HG02678 (cell line): ENCODE data around the gene MYO7A.

Experiments used
- ATAC-seq: cut with Tn5 transposase; IDR thresholded peaks from one replicate; pipeline ENCODE4 v1.9.1; 2021; ENCODE audit warnings: mild to moderate bottlenecking, moderate library complexity; ENCODE audit not compliant: unreplicated experiment

MYO7A gene

DNA sequence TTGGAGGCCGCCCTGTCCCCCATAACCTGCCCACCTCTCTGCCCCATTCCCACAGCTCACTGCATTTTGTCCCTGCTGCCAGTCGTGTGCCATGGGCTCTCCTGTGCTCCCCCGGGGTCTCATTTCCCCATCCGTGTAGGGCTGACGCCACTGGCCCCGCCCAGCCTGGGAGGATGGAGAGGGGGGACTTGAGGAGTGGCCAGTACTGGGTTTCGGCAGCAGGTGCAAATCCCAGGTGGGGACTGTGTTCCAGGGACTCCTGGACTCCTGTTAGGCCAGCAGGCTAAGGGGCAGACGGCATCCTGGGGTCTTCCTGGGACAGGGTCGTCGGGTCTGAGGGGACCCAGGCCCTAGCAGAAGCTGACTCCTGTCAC is 1.2 kb upstream of the MYO7A start:
- ATAC-seq, result no peak

DNA sequence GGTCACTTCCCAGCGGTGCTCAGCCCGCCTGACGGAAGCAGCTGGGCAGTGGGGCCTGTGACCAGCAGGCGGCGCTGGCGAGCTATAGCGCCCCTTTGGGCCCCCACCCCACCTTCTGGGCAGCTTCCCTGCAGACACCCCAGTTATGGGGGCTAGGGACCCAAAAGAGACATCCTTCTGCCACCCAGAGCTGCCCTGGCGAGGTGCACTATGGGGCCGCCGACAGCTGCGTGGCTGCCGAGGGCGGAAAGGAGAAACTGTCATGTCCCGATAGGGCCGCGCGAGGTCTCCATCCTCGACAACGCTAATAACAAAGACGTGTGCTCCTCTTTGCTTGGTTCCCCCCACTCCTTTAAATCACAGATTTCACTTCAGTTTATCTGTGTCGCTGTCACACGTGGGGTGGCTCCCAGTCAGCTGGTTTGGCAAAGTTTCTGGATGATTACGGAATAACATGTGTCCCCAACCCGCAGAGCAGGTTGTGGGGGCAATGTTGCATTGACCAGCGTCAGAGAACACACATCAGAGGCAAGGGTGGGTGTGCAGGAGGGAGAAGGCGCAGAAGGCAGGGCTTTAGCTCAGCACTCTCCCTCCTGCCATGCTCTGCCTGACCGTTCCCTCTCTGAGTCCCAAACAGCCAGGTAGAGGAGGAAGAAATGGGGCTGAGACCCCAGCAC is 673 bp upstream of the MYO7A start:
- no peak for ATAC-seq

DNA sequence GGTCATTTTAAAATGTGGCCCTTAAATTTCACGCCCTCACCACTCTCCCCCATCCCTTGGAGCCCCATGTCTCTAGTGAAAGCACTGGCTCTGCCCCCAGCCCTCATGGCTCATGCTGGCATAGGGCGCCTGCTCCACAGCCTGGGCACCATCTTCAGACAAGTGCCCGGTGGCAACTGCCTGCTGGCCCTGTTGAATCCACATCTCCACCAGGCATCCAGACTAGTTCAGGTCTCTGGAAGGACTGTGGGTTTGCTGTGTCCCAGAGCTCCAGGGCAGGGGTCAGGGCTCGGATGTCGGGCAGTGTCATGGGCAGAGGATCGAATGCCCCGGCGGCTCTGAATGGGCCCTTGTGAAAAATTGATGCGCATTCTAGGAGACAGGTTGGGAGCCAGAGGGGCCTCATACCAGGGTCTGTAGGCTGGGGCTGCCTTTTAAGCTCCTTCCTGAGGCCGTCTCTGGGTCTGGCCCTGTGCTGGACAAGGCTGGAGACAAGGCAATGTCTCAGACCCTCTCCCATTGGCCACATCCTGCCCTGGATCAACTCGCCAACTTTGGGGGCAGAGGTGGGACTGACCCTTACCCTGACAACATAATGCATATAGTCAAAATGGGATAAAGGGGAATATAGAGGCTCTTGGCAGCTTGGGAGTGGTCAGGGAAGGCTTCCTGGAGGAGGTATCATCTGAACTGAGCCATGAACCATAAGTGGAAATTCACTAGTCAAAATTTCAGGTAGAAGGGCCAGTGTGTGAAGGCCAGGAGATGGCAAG is 1.2 kb downstream of the MYO7A start:
- ATAC-seq, result no peak

DNA sequence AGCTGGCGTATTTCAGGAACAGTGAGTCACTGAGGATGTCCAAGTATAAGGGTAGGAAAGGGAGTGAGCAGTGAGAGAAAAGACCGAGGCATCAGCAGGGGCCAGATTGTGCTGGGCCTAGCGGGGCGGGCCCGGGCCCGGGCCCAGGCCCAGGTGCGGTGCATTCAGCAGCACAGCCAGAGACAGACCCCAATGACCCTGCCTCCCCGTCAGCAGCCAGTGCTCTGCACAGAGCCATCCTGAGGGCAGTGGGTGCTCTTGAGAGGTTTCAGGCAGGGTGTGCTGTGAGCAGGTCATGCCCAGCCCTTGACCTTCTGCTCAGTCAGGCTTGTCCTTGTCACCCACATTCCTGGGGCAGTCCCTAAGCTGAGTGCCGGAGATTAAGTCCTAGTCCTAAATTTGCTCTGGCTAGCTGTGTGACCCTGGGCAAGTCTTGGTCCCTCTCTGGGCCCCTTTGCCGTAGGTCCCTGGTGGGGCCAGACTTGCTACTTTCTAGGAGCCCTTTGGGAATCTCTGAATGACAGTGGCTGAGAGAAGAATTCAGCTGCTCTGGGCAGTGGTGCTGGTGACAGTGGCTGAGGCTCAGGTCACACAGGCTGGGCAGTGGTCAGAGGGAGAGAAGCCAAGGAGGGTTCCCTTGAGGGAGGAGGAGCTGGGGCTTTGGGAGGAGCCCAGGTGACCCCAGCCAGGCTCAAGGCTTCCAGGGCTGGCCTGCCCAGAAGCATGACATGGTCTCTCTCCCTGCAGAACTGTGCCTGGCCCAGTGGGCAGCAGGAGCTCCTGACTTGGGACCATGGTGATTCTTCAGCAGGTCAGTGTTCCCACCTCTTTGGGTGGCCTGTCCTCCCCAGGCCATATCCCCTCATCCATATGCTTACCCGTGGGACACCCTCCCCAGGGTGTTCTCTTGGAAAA is 2.1 kb downstream of the MYO7A start:
- ATAC-seq, result no peak

DNA sequence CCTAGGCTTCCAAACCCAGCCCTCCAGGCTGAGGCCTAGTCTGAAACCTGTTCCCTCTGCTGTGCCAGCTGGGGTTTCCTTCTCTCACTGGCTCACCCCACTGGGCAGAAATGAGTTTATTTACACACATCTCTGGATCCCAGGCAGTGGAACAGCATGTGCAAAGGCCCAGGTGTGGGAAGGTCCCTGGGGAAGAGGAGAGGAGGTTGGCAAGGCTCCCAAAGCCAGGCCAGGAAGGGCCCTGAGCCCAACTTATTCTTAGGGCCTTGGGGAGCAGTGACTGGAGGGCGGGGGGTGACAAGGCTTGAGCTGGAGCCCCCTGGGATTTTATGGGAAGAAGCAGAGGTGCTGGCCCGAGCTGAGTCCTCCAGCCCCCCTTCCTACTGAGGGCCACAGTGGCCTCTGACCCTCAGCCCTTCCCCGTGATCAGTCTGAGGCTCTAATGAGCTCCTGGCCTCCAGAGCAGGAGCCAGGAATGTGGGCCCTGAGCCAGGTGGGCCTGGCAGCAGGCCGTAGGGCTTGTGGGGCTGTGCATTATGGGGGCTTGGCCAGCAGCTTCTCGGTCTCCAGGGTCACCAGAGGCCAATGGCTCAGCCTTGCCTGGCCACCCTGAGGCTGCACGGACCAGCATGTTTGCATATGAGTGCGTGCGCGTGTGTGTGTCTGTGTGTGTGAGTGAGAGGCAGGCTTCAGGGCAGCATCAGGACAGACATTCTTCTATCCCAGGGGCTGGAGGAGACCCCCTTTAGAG is 2.9 kb downstream of the MYO7A start:
- ATAC-seq, result no peak

DNA sequence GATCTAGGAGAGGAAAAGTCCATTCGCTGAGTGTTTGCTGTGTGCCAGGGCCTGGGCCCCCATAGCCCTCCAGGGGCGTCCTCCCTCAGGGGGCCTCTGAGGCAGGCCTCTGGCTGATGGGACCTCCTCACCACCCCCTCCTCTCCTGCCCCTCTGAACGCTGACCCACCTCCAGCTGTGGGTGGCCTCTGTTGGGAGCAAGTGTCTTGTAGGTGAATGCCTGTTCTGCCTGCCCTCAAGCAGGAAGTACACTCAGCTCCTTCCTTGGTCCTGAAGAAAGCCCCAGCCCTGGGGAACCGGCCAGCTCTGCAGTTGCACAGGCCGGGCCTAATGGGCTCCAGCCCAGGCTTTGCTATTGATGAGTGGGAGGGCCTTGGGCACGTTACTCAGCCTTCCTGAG is 3.5 kb downstream of the MYO7A start:
- no peak for ATAC-seq

DNA sequence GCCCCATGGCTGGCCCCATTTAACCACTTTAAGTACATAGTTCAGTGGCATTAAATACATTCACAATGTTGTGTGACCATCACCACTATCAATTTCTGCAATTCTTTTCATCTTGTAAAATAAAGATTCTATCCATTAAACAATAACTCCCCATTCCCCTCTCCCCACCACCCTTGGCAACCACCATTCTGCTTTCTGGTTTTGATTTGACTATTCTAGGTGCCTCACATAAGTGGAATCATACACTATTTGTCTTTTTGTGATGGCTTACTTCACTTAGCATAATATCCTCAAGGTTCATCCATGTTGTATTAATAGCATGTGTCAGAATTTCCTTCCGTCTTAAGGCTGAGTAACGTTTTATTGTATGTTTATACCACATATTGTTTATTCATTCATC is 7.0 kb downstream of the MYO7A start:
- no peak for ATAC-seq

DNA sequence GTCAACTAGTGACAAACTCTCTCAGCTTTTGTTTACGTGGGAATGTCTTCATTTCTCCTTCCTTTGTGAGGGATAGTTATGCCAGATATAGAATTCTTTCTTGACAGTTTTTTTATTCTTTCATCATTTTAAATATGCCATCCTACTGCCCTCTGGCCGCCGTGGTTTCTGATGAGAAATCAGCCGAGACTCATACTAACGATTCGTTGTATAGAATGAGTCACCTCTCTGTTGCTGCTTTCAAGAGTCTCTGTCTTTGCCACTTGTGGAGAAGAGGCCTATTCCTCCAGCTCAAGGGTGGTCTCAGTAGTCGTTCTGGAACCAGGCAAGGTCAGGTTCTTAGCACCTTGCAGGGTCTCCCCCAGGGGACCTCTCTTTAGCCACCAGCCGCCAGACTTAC is 8.0 kb downstream of the MYO7A start:
- no peak for ATAC-seq

DNA sequence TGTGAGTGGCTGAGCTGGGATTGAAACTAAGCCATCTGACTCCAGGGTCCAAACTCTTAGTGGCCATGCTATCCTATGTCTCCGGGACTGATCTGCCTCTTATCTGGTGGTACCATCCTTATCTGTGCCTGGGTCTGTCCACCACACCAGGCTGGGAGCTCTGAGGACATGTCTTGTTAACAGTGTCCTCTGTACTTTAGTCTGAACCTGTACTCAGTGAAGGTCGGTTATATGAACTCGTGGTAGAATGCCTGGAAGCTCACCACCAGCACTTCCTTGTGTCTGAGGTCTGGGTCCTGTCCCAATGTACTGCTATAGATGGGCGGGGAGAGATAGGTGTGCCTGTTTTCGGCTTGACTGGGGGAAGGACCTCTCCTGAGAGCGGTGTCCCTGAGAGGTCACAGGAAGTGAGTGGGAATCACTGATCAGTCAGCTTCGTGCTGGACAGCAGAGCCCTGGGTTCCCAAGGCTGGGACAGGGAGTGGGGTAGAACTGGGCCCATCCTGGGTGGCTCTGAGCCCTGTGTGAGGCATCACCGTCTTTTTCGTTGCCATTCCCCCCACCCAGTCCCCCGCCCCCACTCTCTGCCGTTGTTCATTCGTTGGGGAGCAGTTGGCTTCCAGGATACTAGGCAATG is 8.9 kb downstream of the MYO7A start:
- ATAC-seq, result no peak

DNA sequence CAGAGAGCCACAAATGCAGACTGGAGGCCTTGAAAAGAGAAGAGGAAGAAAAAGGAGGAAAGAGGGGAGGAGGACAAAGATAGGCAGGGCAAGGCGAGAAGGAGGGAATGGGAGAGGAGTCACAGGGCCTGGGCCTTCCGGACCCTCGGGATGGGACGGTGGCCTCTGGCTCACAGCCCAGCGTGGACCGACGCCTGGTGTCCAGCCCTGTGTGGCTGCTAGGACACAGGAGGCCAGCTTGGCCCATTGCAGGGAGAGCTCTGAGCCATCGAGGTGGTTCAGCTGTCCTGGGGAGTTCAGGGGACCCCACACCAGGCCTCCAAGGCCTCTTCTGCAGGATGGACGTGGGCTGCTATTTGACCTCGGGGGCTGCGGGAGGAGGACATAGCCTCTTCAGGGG is 9.4 kb downstream of the MYO7A start:
- ATAC-seq, result no peak

DNA sequence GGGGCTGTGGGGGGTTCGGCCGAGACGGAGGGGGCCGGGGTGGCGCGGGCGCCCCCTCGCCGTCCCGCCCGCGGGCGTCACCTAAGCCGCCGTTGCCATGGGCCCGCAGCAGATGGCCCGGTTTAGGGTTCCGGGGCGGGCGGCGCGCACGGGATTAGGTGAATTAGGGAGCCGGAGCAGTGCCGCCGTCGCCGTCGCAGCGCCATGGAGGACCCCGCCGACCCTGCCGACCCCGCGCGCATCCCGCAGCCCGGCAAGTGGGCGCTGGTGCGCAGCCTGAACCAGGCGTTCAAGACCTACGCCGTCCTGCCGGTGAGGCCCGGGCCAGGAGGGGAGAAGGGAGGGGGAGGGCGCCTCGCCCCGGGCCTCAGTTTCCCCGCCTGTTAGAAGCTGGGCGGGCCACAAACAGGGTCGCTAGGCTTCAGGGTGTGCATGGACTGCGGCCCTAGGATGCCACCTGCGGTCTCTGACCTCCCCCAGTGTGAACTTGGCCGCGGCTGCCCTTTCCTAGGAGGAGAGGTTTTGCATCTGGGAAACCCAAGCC is 10.1 kb downstream of the MYO7A start:
- no peak for ATAC-seq

DNA sequence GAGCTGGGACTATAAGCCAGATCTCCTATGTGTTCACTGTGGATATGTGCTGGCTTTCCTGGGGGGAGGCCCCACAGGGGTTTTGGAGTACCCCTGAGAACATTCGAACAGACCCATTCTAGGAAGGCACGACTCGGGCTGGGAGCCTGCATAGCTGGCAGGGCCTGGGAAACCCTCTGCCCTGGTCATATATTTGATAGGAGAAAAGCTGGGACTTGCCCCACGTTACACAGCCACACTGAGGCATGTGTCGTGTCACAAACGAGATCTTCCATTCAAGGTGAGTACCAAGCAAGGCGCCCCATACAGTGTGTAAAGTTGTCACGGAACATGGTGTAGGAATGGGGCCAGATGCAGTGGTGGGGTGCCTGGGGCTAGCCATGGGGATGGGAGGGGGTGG is 11.2 kb downstream of the MYO7A start:
- ATAC-seq, result no peak

DNA sequence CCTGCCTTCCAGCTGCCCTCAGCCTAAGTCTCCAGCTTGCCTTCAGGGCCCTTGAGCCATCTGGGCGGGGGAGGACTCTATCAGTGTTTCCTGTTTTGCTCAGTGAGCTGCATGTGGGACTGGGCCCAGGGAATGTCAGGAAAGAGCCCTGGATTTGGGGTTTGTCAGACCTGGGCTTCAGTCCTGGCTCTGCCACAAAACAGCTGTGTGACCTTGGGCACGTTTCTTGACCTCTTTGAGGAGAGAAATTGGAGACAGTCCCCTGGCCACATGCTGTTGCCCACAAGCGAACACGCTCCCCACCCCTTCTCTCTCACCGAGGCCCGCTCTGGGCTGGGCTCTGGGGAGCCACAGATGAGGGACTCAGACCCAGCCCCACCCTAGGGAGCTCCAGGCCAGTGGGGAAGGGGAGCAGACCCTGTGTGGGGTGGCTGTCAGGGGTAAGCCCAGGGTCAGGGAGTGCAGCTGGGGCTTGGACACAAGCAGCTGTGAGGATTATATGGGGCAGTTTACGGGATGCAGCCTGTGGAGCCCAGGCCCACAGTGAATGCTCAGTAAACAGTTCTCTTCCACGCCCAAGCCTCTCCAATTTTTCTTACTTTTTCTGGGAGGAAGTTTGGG is 12.3 kb downstream of the MYO7A start:
- ATAC-seq, result no peak

DNA sequence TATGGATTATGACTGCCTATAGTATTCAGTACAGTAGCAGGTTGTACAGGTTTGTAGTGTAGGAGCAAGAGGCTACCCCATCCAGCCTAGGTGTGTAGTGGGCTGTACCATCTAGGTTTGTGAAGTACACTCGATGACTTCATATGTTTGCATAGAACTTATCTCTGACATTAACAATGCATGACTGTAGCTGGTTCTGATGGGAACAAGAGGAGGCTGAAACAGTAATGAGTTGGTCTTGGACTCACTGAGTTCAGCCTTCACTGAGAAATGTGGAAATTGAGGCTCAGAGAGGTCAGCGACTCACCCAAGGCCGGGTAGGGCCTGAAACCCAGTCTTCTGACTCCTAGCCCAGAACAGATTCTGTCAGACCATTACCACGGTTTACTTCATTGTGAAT is 13.0 kb downstream of the MYO7A start:
- ATAC-seq, result no peak

DNA sequence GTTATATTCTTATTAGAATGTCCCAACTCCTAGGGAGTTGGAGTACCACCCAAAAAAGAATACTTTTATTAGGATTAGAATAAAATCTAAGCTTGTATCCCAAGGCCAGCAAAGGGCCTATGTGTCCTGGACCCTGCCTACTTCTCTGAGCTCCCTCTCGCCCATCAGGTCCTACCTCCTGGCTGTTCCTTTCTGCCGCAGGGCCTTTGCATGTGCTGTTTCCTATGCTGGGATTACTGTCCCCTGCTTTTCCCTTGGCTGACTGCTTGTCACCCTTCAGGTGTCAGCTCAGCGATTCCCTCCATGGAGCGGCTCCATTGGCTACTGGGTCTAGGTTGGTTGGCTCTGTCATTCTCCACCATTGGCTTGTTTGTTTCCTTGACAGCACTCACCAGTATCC is 13.4 kb downstream of the MYO7A start:
- ATAC-seq, result no peak

DNA sequence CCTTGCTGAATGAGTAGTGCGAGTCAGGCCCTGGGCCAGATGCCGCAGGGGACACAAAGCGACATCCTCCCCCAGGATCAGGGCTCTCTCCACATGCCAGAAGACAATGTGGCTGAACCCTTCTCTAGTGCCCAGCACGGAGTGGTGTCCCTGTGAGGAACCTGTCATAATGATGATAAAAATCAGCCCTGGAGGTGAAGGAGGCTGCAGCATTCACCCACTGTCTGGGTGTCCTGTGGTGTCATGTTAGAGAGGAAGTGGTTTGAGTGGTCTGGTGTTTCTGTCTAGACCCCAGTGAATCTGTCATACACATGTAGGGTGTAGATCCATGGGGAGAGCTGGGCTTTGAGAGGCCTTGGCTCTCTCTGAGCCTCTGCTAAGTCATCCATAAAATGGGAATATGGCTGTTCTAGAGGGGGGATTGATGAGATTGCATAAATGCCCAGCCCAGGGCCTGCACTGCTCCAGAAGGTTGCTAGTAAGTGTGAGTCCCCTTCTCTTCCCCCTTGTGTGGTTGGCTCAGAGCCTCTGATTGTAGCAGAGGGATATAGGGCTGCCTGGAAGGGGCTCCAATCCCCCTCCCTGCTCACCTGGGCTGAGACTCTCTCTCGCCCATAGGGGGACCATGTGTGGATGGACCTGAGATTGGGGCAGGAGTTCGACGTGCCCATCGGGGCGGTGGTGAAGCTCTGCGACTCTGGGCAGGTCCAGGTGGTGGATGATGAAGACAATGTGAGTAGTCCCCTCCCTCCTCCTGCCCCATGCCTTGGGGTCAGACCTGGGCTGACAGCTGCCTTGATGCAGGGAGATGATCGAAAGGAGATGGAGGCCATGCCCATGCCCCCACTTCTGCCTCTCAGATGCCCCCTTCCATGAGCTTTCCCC is 14.3 kb downstream of the MYO7A start:
- peak; percentile 51 for ATAC-seq

DNA sequence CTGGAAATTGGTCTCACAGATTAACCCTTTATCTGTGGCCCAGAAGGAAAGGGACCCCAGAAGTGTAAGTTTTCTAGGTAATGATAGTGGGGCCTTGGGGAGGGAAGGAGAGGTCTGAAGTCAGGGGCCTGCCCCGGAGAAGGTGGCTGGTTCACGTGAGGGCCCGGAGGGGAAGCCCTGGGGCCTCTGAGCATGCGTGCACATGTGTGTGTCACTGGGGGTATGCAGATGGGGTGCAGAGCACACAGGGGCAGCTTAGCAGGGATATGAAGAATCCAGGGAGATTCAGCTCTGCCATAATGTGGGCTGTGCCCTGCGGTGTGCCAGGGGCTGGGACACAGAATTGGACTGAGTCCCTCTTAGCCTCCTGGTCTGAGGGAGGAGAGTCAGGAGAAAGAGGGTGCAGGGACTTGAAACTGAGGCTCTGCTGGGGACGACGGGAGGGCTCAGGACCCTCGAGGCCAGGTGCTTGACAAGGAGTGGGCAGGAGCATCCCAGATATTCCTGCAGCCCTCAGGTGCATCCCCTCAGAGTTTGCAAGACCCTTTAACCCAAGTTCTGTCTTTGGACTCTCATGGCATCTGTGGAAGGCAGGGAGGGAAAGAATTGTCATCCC is 15.5 kb downstream of the MYO7A start:
- ATAC-seq, result no peak

DNA sequence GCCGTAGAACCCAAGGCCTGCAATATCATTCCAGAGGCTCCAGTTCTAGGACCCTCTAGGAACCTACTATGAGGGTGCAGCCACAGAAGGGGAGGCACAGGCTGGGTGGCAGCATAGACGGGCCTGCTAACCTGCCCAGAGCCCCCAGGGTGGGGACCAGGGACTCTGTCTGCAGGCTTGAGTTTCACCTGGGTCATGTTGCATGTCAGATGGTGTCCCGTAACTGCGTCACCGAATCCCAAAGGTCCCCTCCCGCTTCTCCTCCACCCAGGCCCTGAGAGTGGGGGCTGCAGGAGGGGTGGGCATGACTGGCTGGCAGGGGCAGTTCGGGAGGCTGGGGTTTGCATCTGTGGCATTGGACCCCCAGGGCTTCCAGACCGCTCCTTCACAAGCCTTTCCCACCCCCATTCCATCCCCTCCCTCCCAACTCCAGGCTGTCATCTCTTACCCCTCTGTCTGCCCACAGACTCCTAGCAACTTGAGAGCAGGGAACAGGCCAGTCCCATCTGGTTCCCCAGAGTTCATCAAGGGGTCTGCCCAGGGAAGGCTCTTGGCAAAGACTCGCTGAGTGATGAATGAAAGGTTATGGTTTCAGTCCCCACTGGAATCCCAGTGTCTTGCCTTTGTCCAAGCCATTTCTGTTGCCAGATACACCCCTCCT is 16.3 kb downstream of the MYO7A start:
- ATAC-seq, result no peak
